Measurements from ENCODE around the gene SLC29A1. TPM values are rescaled to one million over a fixed set of nuclear protein-coding genes. Genes with fewer than 3 reads are reported as not detected.

SLC29A1 gene
- total and polyA plus RNA-seq, 9 of the 15 experiments (the other 6 are each of a cell fraction or from before 2014, with no cell fraction given): 18.9 to 170 (median 57.7) TPM

- TF ChIP-seq CREB5 (CRISPR knock-in tag; IDR thresholded peaks at IDR 0.05): no peak
- no peak for TF ChIP-seq PHB (CRISPR knock-in tag; IDR thresholded peaks at IDR 0.05)
- TF ChIP-seq ZBTB1 (CRISPR knock-in tag; IDR thresholded peaks at IDR 0.05; ENCODE audit: borderline replicate concordance, low read depth): no peak
- no peak for TF ChIP-seq ZNF280A (IDR thresholded peaks at IDR 0.05; ENCODE audit: low read depth, partially characterized antibody)
- no peak for TF ChIP-seq MLX (CRISPR knock-in tag; conservative IDR thresholded peaks at IDR 0.05)
- no peak for TF ChIP-seq SIRT6 (IDR thresholded peaks at IDR 0.05; ENCODE audit: low read depth, low read length)
- no peak for TF ChIP-seq MAFF (IDR thresholded peaks at IDR 0.05; ENCODE audit: low read length)
- no peak for TF ChIP-seq ZNF766 (CRISPR knock-in tag; conservative IDR thresholded peaks at IDR 0.05)
- TF ChIP-seq THRAP3 (IDR thresholded peaks at IDR 0.05; ENCODE audit: borderline replicate concordance): no peak
- no peak for TF ChIP-seq CTBP1 (IDR thresholded peaks at IDR 0.05; ENCODE audit: borderline replicate concordance)
- TF ChIP-seq ZBTB5 (IDR thresholded peaks at IDR 0.05): no peak
- TF ChIP-seq BCOR (IDR thresholded peaks at IDR 0.05): no peak
- no peak for TF ChIP-seq ELF1 (tag; IDR thresholded peaks at IDR 0.05)
- peak; percentile 10 for TF ChIP-seq RBBP5 (IDR thresholded peaks at IDR 0.05; ENCODE audit: borderline replicate concordance, insufficient read depth, low read length, poor library complexity, severe bottlenecking)
- no peak for TF ChIP-seq CTCFL (IDR thresholded peaks at IDR 0.05; ENCODE audit: borderline replicate concordance, insufficient read depth, low read depth, low read length, poor library complexity, severe bottlenecking)
- TF ChIP-seq ZNF212 (CRISPR knock-in tag; IDR thresholded peaks at IDR 0.05): no peak
- no peak for TF ChIP-seq HNRNPL (IDR thresholded peaks at IDR 0.05; ENCODE audit: low read depth, low read length)
- TF ChIP-seq SMC3 (conservative IDR thresholded peaks at IDR 0.05; ENCODE audit: insufficient read depth, low read depth, low read length): 0 out of 2 replicates have a peak, but pooled peaks have one; percentile 1
- no peak for TF ChIP-seq DACH1 (IDR thresholded peaks at IDR 0.05; ENCODE audit: partially characterized antibody)
- TF ChIP-seq XRCC3 (IDR thresholded peaks at IDR 0.05): no peak
Observed at GRCh38 chr6:44226368-44227147, 3.2 kb downstream of the SLC29A1 start (continued).
